Stomach (tissue), 4 donors: ENCODE measurements around the gene PLEKHD1.

Source experiments
- CTCF ChIP-seq, 7 experiments: fragments of 450-650 bp in 4 of 7; fragments of 200-600 bp in 3 of 7; sonication (generic) in 3 of 7; IDR thresholded peaks; one replicate each; pipeline ENCODE4 v1.5.1; 2016 to 2019; ENCODE audit warnings: antibody characterized with exemption in 7 of 7, control low read depth in 2 of 7, mild to moderate bottlenecking in 1 of 7
- EP300 ChIP-seq: sonication (generic); formaldehyde crosslinking; IDR thresholded peaks from one replicate; pipeline ENCODE4 v1.6.1; 2017; ENCODE audit warnings: antibody characterized with exemption
- POLR2A ChIP-seq, 4 donors: fragments of 450-650 bp; IDR thresholded peaks; one replicate each; pipeline ENCODE4 v1.6.1; 2016; ENCODE audit warnings: antibody characterized with exemption in 4 of 4, control low read depth in 2 of 4, mild to moderate bottlenecking in 1 of 4, moderate library complexity in 1 of 4
- POLR2AphosphoS5 ChIP-seq, 3 donors: sonication (generic); formaldehyde crosslinking; IDR thresholded peaks; one replicate each; pipeline ENCODE4 v1.6.1; 2016; ENCODE audit warnings: antibody characterized with exemption in 3 of 3

- TF ChIP-seq CTCF (IDR thresholded peaks at IDR 0.05) (no peak), POLR2A (IDR thresholded peaks at IDR 0.05) (no peak), EP300 (no peak), POLR2AphosphoS5 (IDR thresholded peaks at IDR 0.05) (no peak)
Measured at GRCh38 chr14:69443296-69443805, 41.2 kb upstream of the PLEKHD1 start.
